ENCODE data around the gene MRPL38.
A peak's percentile ranks its signal among the peaks of the same experiment; 100 is the strongest.

Gene MRPL38

DNA sequence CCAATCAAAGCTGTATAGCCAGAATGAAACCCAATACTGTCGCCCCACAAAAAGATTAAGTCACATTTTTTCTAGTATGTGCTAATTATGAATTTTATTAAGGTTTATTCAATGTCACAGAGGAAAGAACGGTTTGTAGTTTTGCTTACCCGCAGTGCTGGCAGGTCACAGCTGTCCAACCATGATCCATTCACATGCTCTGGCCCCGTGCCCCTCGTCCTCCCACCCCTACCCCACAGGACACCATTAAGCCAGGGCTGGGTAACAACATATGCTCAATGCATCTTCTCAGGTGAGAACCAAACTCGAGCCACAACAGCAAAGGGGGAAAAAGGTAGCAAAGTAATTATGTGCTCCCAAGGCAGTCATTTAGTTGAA, 36.7 kb upstream of the MRPL38 start:
- no peak for DNase-seq (ENCODE audit: low read depth)
- no peak for TF ChIP-seq CTCF (IDR thresholded peaks at IDR 0.05; ENCODE audit: low read depth, low read length, missing control alignments)

GRCh38 chr17:75940727-75941441, 36.2 kb upstream of the MRPL38 start, which contains the start of gene FBF1:
Gene FBF1 (minus strand): TSS chr17:75941042. CDS start chr17:75938149, 2,893 bp downstream.
- H3K4me3 ChIP-seq (ENCODE audit: low read depth, low read length) = peak within 1 kb of the TSS; percentile 58
- DNase-seq (ENCODE audit: low read depth) = peak; percentile 57
- TF ChIP-seq CTCF (IDR thresholded peaks at IDR 0.05; ENCODE audit: low read depth, low read length, missing control alignments) = no peak

More for the DNA sequence above, 36.7 kb upstream of the MRPL38 start:
- H3K4me3 ChIP-seq (ENCODE audit: low read depth, low read length) = peak overlapping the region; percentile 58

DNA sequence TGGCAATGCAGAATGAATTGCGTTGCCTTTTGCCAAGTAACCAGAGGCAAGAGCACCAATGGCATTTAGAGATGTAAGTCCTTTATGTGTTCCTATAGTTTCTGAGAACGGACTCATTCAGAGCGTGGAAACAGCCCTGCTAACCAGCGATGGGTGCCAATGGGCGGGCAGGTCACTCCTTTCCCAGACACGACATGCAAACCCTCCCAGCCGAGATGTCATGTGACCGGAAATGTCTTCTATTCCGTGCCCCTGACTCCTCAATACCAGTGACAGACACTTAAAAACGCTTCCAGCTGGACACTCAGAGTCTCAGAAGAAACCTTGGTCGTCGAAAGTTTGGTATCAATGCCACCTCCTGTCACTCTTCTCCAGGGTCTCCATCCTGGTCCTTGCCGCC, 33.0 kb upstream of the MRPL38 start:
- no peak overlapping the region for H3K4me3 ChIP-seq (ENCODE audit: low read depth, low read length)
- DNase-seq (ENCODE audit: low read depth) = no peak
- no peak for TF ChIP-seq CTCF (IDR thresholded peaks at IDR 0.05; ENCODE audit: low read depth, low read length, missing control alignments)

- DNase-seq (ENCODE audit: low read depth) = no peak
- H3K4me3 ChIP-seq (ENCODE audit: low read depth, low read length) = no peak overlapping the region
- no peak for TF ChIP-seq CTCF (IDR thresholded peaks at IDR 0.05; ENCODE audit: low read depth, low read length, missing control alignments)
Measured at GRCh38 chr17:75933808-75934207, 29.1 kb upstream of the MRPL38 start.

DNA sequence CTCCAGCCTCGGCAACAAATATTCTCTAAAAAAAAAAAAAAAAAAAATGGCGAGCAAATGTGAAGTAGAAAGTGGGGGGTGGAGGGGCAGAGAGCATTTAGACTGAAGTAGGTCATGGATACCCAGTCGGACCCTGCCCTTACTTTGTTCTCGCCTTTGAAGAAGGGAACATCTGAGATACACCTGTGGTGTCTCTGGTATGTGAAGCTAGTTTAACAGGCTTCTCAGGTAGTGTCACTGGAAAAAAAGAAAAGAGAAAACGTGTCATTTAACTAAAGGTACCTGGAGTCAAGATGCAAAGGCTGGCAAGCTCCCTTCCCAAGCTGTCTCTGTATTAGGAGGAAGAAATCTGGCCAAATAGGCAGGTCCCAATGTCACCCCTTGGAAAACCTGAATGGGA, 28.2 kb upstream of the MRPL38 start:
- DNase-seq (ENCODE audit: low read depth) = no peak
- no peak overlapping the region for H3K4me3 ChIP-seq (ENCODE audit: low read depth, low read length)
- TF ChIP-seq CTCF (IDR thresholded peaks at IDR 0.05; ENCODE audit: low read depth, low read length, missing control alignments) = no peak

DNA sequence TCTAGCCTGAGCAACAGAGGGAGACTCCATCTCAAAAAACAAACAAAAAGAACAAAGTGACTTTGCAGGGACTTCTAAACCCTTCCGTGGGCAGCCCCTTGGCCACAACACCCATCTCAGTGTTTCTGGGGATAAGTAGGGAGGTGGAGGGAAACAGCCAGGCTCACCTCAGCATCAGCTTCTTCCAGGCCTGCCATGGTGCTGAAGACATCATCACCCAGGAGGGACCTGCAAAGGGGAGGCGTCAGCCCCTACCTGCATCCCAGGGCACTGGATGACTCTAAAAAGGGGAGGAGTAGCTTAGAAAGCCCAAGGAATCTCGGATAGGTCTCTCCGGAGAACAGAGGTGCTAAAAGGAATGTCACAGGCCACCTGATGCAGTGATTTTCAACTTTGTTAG, 26.4 kb upstream of the MRPL38 start:
- TF ChIP-seq CTCF (IDR thresholded peaks at IDR 0.05; ENCODE audit: low read depth, low read length, missing control alignments) = no peak
- H3K4me3 ChIP-seq (ENCODE audit: low read depth, low read length) = no peak overlapping the region
- no peak for DNase-seq (ENCODE audit: low read depth)

All from GM12864 (cell line).